ENCODE measurements around the gene TARDBP.

GRCh38 chr1:11044086-11044848, 31.8 kb downstream of the TARDBP start:
- TF ChIP-seq POLR2A (IDR thresholded peaks at IDR 0.05) (no peak), CTCF (IDR thresholded peaks at IDR 0.05) (no peak)
